Stimulated activated CD4-positive, alpha-beta T cell treated with anti-CD3 and anti-CD28 coated beads, Interleukin-1b, Interleukin-23, amount 100 ng/mL, for 24 hours (primary cell): ENCODE data around the gene ZFAND2B.

Experiments
- DNase-seq, 4 experiments: peaks; one replicate each; pipeline ENCODE4 v3.0.0-alpha.2; 2020; ENCODE audit warnings: low read depth in 4 of 4, low spot score in 1 of 4

ZFAND2B gene

GRCh38 chr2:219220652-219221402 is 14.2 kb downstream of the ZFAND2B start:
- DNase-seq: no peak

- DNase-seq: no peak
Measured at GRCh38 chr2:219221957-219222518, 15.5 kb downstream of the ZFAND2B start.

DNA sequence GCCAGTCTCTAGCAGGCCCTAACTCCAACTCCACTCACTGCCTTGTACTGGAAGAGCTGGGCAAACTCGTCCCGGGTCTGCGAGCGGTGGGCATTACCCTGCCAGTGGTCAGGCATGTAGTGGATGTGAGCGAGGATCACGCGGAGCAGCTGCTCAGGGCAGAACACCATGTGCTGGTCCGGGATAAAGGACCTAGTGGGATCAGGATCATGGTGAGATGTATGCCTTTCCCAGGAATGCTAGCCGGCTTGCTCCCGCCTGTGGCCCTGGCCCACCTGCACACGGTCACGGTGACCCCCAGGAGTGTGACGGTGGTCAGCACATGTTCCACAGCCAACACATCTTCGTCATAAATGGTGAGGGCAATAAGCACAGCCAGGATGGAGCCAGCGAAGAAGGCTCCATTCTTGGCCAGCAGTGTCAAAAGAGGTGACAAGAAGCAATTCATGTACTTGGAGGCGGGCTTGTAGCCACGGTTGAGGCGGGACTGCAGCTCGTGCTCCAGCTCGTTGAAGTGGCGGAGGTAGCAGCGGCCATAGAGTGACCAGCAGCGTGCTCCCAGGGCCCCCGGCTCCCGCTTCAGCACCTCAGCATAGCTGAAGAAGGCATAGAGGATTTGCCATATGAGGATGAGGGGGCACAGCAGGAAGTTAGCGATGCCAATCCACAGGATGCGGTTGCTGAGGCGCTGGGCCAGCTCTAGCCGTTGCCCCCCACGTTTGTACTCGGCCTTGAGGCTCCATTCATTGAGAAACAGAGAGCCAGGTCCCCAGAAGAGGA is 17.4 kb downstream of the ZFAND2B start:
- no peak for DNase-seq

GRCh38 chr2:219225350-219225749 is 18.8 kb downstream of the ZFAND2B start:
- no peak for DNase-seq

- DNase-seq: no peak
Measured at GRCh38 chr2:219228041-219228910, 21.7 kb downstream of the ZFAND2B start.

DNA sequence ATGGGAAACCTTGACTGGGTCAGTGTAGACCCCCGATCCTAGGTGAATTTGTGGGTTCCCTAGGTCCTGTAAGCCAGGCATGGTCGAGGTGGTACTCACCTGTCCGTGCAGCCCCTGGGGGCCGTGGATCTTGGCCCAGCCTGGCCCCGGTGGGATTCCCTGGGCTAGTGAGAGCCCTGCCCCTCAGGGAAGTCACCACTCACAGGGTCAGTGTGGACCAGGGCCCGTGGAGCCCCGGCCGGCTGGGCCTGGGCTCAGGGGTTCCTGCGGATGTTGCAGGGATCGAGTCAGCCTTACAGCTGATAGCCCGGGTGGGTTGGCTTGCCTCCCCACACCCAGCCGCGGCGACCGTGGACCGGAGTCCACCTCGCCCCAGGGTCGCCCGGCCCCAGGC is 22.3 kb downstream of the ZFAND2B start:
- DNase-seq: no peak

DNA sequence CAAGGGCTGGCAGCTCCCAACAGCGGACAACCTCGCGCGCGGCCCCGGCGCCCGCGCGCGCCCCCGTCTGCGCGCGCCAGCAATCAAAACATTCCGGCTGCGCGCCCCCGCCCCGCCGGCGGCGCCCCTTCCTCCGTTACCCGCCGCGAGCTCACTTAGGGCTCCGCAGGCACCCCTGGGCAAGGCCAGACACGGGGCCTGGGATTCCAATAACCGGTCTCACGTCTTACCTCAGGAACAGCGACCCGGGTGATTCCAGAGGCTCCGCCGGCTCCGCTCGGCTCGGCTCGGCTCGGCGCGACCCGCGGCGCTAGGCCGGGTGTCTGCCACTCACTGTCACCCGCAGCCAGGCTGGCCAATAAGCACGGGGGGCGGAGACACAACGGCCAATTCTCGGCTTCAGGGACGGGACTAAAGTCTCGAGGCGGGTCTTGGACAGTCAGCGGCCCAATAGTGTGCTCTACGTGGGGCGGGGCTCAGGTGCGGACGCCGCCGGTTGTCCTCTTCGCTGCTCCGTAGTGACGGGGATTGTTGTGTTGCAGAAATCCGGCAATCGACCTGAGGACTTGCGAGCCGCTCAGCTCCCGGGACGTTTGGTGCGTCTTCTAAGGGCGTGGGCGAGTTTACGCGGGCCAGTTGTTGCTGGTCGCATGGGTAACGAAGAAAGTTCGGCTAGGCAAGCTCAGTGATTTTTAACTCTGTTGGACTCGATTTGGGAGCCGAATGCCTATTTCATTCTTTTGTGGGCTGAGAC is 22.9 kb downstream of the ZFAND2B start, which contains the start of the genes ANKZF1 and ATG9A:
Gene ANKZF1, plus strand, starts transcription at position 502 of the 754 bp plus-strand sequence. CDS start 452 bp downstream, outside the sequence.
Gene ATG9A, minus strand, starts transcription at position 332 of the 754 bp plus-strand sequence. CDS start 1,612 bp downstream, outside the sequence.
- peak; percentile 78 to 99 (median 96) for DNase-seq

GRCh38 chr2:219230059-219230540 is 23.5 kb downstream of the ZFAND2B start:
- DNase-seq: peak in 1 of 4 experiments; percentile 57

- no peak for DNase-seq
Measured at GRCh38 chr2:219234331-219234730, 27.7 kb downstream of the ZFAND2B start.

DNA sequence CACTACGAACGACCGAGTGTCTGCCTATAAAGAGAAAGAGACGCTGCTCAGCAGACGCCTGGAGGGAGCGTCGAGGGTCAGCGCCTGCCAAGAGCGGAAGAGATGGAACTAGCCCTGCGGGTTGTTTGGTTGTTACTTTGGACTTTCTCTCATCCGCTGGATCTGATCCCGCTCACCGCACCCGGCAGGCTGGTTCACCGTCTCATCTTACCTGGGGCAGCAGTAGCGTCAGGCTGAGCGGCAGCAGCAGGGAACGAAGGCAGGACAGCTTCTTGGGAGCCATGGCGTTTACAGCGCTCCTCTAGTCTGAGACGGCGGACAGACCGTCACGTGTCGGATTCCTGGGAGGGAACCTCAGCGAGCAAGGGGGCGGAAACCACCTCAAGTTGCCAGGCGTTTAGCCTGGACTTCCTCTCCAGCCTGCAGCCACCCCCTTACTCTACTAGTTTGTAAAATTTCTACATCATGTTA is 36.7 kb downstream of the ZFAND2B start:
- DNase-seq: no peak

DNA sequence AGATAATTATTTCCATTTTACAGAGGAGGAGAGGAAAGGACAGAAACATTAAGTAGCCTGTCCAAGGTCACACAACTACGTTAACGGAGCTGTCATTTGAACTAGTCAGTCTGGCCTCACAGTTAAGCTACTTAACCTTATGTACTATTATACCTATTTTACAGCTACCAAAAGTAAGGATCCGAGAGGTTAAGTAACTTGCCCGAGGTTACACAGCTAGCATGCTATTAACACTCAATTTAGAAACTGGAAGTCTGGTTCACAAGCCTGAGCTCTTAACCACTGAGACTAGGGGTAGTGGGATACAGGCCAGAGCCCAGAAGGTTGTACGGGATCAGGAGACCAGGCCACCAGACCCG is 38.2 kb downstream of the ZFAND2B start:
- DNase-seq: no peak

- peak; percentile 76 to 88 (median 83) for DNase-seq
Measured at GRCh38 chr2:219245148-219245898, 38.7 kb downstream of the ZFAND2B start, which contains the start of the genes GLB1L and STK16. TSS of gene GLB1L (minus strand) at chr2:219245444. CDS start at chr2:219243573, 1,871 bp downstream. TSS of gene STK16 (plus strand) at chr2:219245479. CDS start at chr2:219246000, 521 bp downstream.

- DNase-seq: no peak
Measured at GRCh38 chr2:219245899-219246230, 39.3 kb downstream of the ZFAND2B start.

- no peak for DNase-seq
Measured at GRCh38 chr2:219246559-219246958, 40.0 kb downstream of the ZFAND2B start.

GRCh38 chr2:219247678-219248642 is 41.4 kb downstream of the ZFAND2B start:
- peak in 2 of 4 experiments; percentile 35 to 42 for DNase-seq

DNA sequence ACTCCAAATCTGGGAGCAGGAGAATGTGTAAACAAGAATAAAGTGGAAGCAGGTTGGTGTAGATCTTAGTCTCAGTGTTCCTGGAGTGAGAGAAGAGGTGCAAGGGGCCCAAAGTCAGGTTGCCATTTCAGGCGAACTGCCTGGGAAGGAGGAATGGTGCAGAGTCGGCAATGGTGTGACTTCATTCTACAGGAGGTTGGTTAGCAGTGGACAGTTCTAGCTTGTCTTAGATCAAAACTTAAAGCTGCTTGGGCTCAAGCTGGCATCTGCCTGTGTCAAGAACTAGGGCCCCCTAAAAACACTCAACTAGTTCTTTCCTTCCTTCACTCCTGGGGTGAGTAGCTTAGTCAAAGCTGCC is 42.2 kb downstream of the ZFAND2B start:
- no peak for DNase-seq

DNA sequence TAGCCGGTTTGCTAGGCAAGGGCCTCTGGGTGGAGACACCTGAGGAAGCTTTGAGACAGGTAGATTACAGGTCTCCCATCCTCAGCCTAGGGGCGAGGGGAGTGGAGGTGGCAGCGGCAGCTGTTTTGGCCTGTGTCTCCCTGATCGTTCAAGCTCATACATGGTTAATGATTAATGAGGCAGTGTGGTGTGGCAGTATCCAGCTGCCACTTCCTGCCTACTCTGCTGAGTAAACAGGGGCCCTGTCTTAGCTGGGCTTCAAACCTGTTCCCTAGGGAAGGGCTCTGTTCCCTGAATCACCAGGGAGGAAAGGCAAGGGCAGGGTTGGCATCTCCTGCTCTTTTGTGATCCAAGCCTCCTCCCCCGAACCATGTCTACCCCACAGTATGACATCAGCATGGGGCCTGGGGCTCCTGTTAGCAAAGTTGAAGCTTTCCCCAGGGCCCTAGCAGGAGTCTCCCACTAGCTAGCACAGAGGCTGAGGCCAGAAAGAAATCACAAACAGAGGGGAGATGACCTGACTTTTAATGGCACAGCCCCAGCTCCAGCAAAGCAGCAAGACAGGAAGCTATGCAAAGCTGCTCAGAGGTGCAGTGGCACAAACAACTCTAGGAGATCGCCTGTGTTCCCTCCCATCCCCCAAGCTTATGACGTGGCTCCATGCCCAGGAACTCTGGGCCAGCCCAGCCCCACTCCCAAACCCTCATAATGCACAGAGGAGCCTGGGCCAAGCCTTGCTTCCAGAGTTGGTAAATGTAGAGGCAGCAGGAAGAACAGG is 42.8 kb downstream of the ZFAND2B start:
- DNase-seq: no peak
